Epithelial cell of alveolus of lung (primary cell): ENCODE data around the gene PHF23. TPM values are rescaled to one million over a fixed set of nuclear protein-coding genes. Genes with fewer than 3 reads are reported as not detected.

Source experiments
- total RNA-seq: library from RNA; depleted of rRNA; stranded (reverse); fragments of >200 nt; gene quantifications from 2 replicates; pipeline ENCODE4 v1.2.1, GENCODE V29; 2015

Gene PHF23
- 55.6 and 63.3 TPM in 2 replicates for total RNA-seq

GRCh38 chr17:7239091-7240027 lies at the start of gene PHF23:
PHF23 (minus strand) TSS chr17:7239457; CDS start chr17:7239279, 178 bp downstream.

GRCh38 chr17:7281074-7281952 lies 42.1 kb upstream of the PHF23 start, which contains the start of gene SLC2A4:
SLC2A4 (plus strand) TSS chr17:7281718; CDS start chr17:7281935, 217 bp downstream.

GRCh38 chr17:7262192-7262934 lies 23.1 kb upstream of the PHF23 start, which contains the start of gene CLDN7:
CLDN7 (minus strand) TSS chr17:7262478; CDS start chr17:7262043, 435 bp downstream.

GRCh38 chr17:7252176-7253043 lies 13.2 kb upstream of the PHF23 start, which contains the start of gene ELP5:
ELP5 (plus strand) TSS chr17:7252215; CDS start chr17:7252551, 336 bp downstream.

GRCh38 chr17:7251661-7252175 lies 12.5 kb upstream of the PHF23 start, which contains the start of gene CTDNEP1:
CTDNEP1 (minus strand) TSS chr17:7251734; CDS start chr17:7251296, 438 bp downstream.

GRCh38 chr17:7241783-7242716 lies 2.8 kb upstream of the PHF23 start, which contains the start of gene GABARAP:
GABARAP (minus strand) TSS chr17:7242449; CDS start chr17:7242330, 119 bp downstream.

GRCh38 chr17:7234083-7234951 lies 4.9 kb downstream of the PHF23 start, which contains the start of gene DVL2:
DVL2 (minus strand) TSS chr17:7234517; CDS start chr17:7234262, 255 bp downstream.

GRCh38 chr17:7219812-7220592 lies 19.3 kb downstream of the PHF23 start, which contains the start of the genes ACADVL and DLG4:
ACADVL (plus strand) TSS chr17:7219938; CDS start chr17:7219985, 47 bp downstream.
DLG4 (minus strand) TSS chr17:7219836.

Other genes with a start within 250 kb of the PHF23 start
- not detected in 2 replicates for gene ALOX12, start 243.4 kb downstream of the PHF23 start, total RNA-seq
- gene RNASEK, start 226.8 kb downstream of the PHF23 start, total RNA-seq: 235 and 246 TPM in 2 replicates
- gene BCL6B, start 216.4 kb downstream of the PHF23 start, total RNA-seq: 0.24 and 1.4 TPM in 2 replicates
- 0.16 and 1.7 TPM in 2 replicates for gene SLC16A13, start 203.4 kb downstream of the PHF23 start, total RNA-seq
- not detected in 2 replicates for gene SLC16A11, start 195.4 kb downstream of the PHF23 start, total RNA-seq
- not detected in 2 replicates for gene CLEC10A, start 159.2 kb downstream of the PHF23 start, total RNA-seq
- not detected in 2 replicates for gene ASGR2, start 124.6 kb downstream of the PHF23 start, total RNA-seq
- gene ASGR1, start 60.1 kb downstream of the PHF23 start, total RNA-seq: 0.80 and 1.0 TPM in 2 replicates
- gene DLG4, start 19.6 kb downstream of the PHF23 start, total RNA-seq: 11.8 and 18.9 TPM in 2 replicates
- gene ACADVL, start 19.5 kb downstream of the PHF23 start, total RNA-seq: 184 and 242 TPM in 2 replicates
- 50.8 and 59.7 TPM in 2 replicates for gene DVL2, start 4.9 kb downstream of the PHF23 start, total RNA-seq
- gene GABARAP, start 3.0 kb upstream of the PHF23 start, total RNA-seq: 310 and 533 TPM in 2 replicates
- 64.9 and 130 TPM in 2 replicates for gene CTDNEP1, start 12.3 kb upstream of the PHF23 start, total RNA-seq
- gene ELP5, start 12.8 kb upstream of the PHF23 start, total RNA-seq: 34.9 and 40.0 TPM in 2 replicates
- gene CLDN7, start 23.0 kb upstream of the PHF23 start, total RNA-seq: 1.8 and 23.0 TPM in 2 replicates
- 0.13 and 0.96 TPM in 2 replicates for gene SLC2A4, start 42.3 kb upstream of the PHF23 start, total RNA-seq
- 3.9 TPM in 1 of 2 replicates, not detected in the other for gene YBX2, start 55.2 kb upstream of the PHF23 start, total RNA-seq
- 167 and 647 TPM in 2 replicates for gene EIF5A, start 68.2 kb upstream of the PHF23 start, total RNA-seq
- gene GPS2, start 75.9 kb upstream of the PHF23 start, total RNA-seq: 36.5 and 37.0 TPM in 2 replicates
- 7.5 and 10.5 TPM in 2 replicates for gene NEURL4, start 89.9 kb upstream of the PHF23 start, total RNA-seq
- gene ACAP1, start 97.1 kb upstream of the PHF23 start, total RNA-seq: 1.5 and 2.7 TPM in 2 replicates
- 11.4 and 17.8 TPM in 2 replicates for gene KCTD11, start 112.7 kb upstream of the PHF23 start, total RNA-seq
- gene TMEM95, start 115.7 kb upstream of the PHF23 start, total RNA-seq: 0.13 TPM in 1 of 2 replicates, not detected in the other
- gene TNK1, start 141.6 kb upstream of the PHF23 start, total RNA-seq: 0.65 and 2.2 TPM in 2 replicates
- 60.1 and 62.8 TPM in 2 replicates for gene PLSCR3, start 155.1 kb upstream of the PHF23 start, total RNA-seq
- gene TMEM256, start 164.6 kb upstream of the PHF23 start, total RNA-seq: 130 and 211 TPM in 2 replicates
- 18.5 and 38.1 TPM in 2 replicates for gene NLGN2, start 168.4 kb upstream of the PHF23 start, total RNA-seq
- gene SPEM1, start 180.9 kb upstream of the PHF23 start, total RNA-seq: not detected in 2 replicates
- gene SPEM2, start 186.2 kb upstream of the PHF23 start, total RNA-seq: not detected in 2 replicates
- not detected in 2 replicates for gene SPEM3, start 189.4 kb upstream of the PHF23 start, total RNA-seq
- gene TMEM102, start 196.0 kb upstream of the PHF23 start, total RNA-seq: 3.8 and 8.9 TPM in 2 replicates
- gene FGF11, start 200.1 kb upstream of the PHF23 start, total RNA-seq: 2.1 and 7.3 TPM in 2 replicates
- 5.2 and 11.9 TPM in 2 replicates for gene CHRNB1, start 205.6 kb upstream of the PHF23 start, total RNA-seq
- 24.3 and 39.0 TPM in 2 replicates for gene ZBTB4, start 240.2 kb upstream of the PHF23 start, total RNA-seq
- not detected in 2 replicates for gene SLC35G6, start 242.0 kb upstream of the PHF23 start, total RNA-seq
- gene POLR2A, start 244.9 kb upstream of the PHF23 start, total RNA-seq: 55.6 and 62.1 TPM in 2 replicates